ENCODE data around the gene TCFL5.

Gene TCFL5

GRCh38 chr20:62861726-62862336 lies at the start of gene TCFL5:
TCFL5 (minus strand) TSS chr20:62861822; CDS start chr20:62861670, 152 bp downstream.
- Mint-ChIP-seq H3K4me1 (ENCODE audit: low read depth) (peaks cover 26% of the 10 kb centered on the region), H3K9me3 (peaks cover 5% of the 10 kb centered on the region), H3K36me3 (ENCODE audit: low read depth) (peaks cover 8% of the 10 kb centered on the region), H3K27ac (peak within 1 kb of the TSS; percentile 19), H3K27me3 (peaks cover 3% of the 10 kb centered on the region), H3K4me3 (peak within 1 kb of the TSS; percentile 71)
- DNase-seq = peak; percentile 99

- H3K27me3 Mint-ChIP-seq = no peaks in the 10 kb centered on the region
- H3K9me3 Mint-ChIP-seq = no peaks in the 10 kb centered on the region
- no peak for DNase-seq
- H3K36me3 Mint-ChIP-seq (ENCODE audit: low read depth) = peaks cover 85% of the 10 kb centered on the region
- peak overlapping the region; percentile 22 for H3K27ac Mint-ChIP-seq
- no peak overlapping the region for H3K4me3 Mint-ChIP-seq
- H3K4me1 Mint-ChIP-seq (ENCODE audit: low read depth) = peaks cover 49% of the 10 kb centered on the region
Measured at GRCh38 chr20:62910777-62911497, 49.3 kb upstream of the TCFL5 start.

GRCh38 chr20:62910217-62910766 lies 48.7 kb upstream of the TCFL5 start:
- no peaks in the 10 kb centered on the region for H3K27me3 Mint-ChIP-seq
- no peaks in the 10 kb centered on the region for H3K9me3 Mint-ChIP-seq
- H3K27ac Mint-ChIP-seq = peak overlapping the region; percentile 22

GRCh38 chr20:62908971-62909791 lies 47.6 kb upstream of the TCFL5 start:
- H3K36me3 Mint-ChIP-seq (ENCODE audit: low read depth) = peaks cover 95% of the 10 kb centered on the region
- no peak for DNase-seq
- no peaks in the 10 kb centered on the region for H3K27me3 Mint-ChIP-seq
- H3K27ac Mint-ChIP-seq = peak overlapping the region; percentile 44
- no peaks in the 10 kb centered on the region for H3K9me3 Mint-ChIP-seq
- H3K4me3 Mint-ChIP-seq = no peak overlapping the region
- H3K4me1 Mint-ChIP-seq (ENCODE audit: low read depth) = peaks cover 37% of the 10 kb centered on the region

More at GRCh38 chr20:62910217-62910766, 48.7 kb upstream of the TCFL5 start:
- H3K4me1 Mint-ChIP-seq (ENCODE audit: low read depth) = peaks cover 43% of the 10 kb centered on the region
- no peak overlapping the region for H3K4me3 Mint-ChIP-seq
- no peak for DNase-seq
- peaks cover 88% of the 10 kb centered on the region for H3K36me3 Mint-ChIP-seq (ENCODE audit: low read depth)

GRCh38 chr20:62907384-62908317 lies 46.0 kb upstream of the TCFL5 start:
- Mint-ChIP-seq H3K9me3 (no peaks in the 10 kb centered on the region), H3K4me3 (no peak overlapping the region), H3K4me1 (ENCODE audit: low read depth) (peaks cover 38% of the 10 kb centered on the region), H3K36me3 (ENCODE audit: low read depth) (peaks cover 98% of the 10 kb centered on the region), H3K27me3 (no peaks in the 10 kb centered on the region), H3K27ac (peak overlapping the region; percentile 57)
- DNase-seq = peak; percentile 52

GRCh38 chr20:62906647-62907375 lies 45.2 kb upstream of the TCFL5 start:
- Mint-ChIP-seq H3K4me3 (no peak overlapping the region), H3K4me1 (ENCODE audit: low read depth) (peaks cover 38% of the 10 kb centered on the region), H3K27me3 (no peaks in the 10 kb centered on the region), H3K9me3 (no peaks in the 10 kb centered on the region), H3K27ac (peak overlapping the region; percentile 57), H3K36me3 (ENCODE audit: low read depth) (peaks cover 100% of the 10 kb centered on the region)
- DNase-seq = no peak

- H3K27ac Mint-ChIP-seq = peak overlapping the region; percentile 57
- no peak for DNase-seq
- H3K27me3 Mint-ChIP-seq = no peaks in the 10 kb centered on the region
- peaks cover 100% of the 10 kb centered on the region for H3K36me3 Mint-ChIP-seq (ENCODE audit: low read depth)
- H3K4me3 Mint-ChIP-seq = no peak overlapping the region
- H3K4me1 Mint-ChIP-seq (ENCODE audit: low read depth) = peaks cover 40% of the 10 kb centered on the region
- no peaks in the 10 kb centered on the region for H3K9me3 Mint-ChIP-seq
Measured at GRCh38 chr20:62906209-62906608, 44.6 kb upstream of the TCFL5 start.

- no peaks in the 10 kb centered on the region for H3K27me3 Mint-ChIP-seq
- H3K9me3 Mint-ChIP-seq = no peaks in the 10 kb centered on the region
- peaks cover 46% of the 10 kb centered on the region for H3K4me1 Mint-ChIP-seq (ENCODE audit: low read depth)
- H3K4me3 Mint-ChIP-seq = no peak overlapping the region
- peaks cover 100% of the 10 kb centered on the region for H3K36me3 Mint-ChIP-seq (ENCODE audit: low read depth)
- no peak for DNase-seq
- peak overlapping the region; percentile 69 for H3K27ac Mint-ChIP-seq
Measured at GRCh38 chr20:62905536-62906117, 44.0 kb upstream of the TCFL5 start.

- Mint-ChIP-seq H3K27me3 (no peaks in the 10 kb centered on the region), H3K36me3 (ENCODE audit: low read depth) (peaks cover 80% of the 10 kb centered on the region), H3K4me3 (no peak overlapping the region), H3K27ac (peak overlapping the region; percentile 77), H3K9me3 (no peaks in the 10 kb centered on the region), H3K4me1 (ENCODE audit: low read depth) (peaks cover 60% of the 10 kb centered on the region)
- DNase-seq = no peak
Measured at GRCh38 chr20:62902926-62903615, 41.4 kb upstream of the TCFL5 start.

- peak overlapping the region; percentile 26 for H3K27ac Mint-ChIP-seq
- peaks cover 76% of the 10 kb centered on the region for H3K36me3 Mint-ChIP-seq (ENCODE audit: low read depth)
- H3K27me3 Mint-ChIP-seq = no peaks in the 10 kb centered on the region
- no peak for DNase-seq
- H3K4me3 Mint-ChIP-seq = no peak overlapping the region
- no peaks in the 10 kb centered on the region for H3K9me3 Mint-ChIP-seq
- H3K4me1 Mint-ChIP-seq (ENCODE audit: low read depth) = peaks cover 54% of the 10 kb centered on the region
Measured at GRCh38 chr20:62901891-62902290, 40.3 kb upstream of the TCFL5 start.

GRCh38 chr20:62900692-62901584 lies 39.3 kb upstream of the TCFL5 start:
- DNase-seq = no peak
- Mint-ChIP-seq H3K27ac (peak overlapping the region; percentile 80), H3K4me1 (ENCODE audit: low read depth) (peaks cover 54% of the 10 kb centered on the region), H3K9me3 (no peaks in the 10 kb centered on the region), H3K27me3 (no peaks in the 10 kb centered on the region), H3K4me3 (no peak overlapping the region), H3K36me3 (ENCODE audit: low read depth) (peaks cover 76% of the 10 kb centered on the region)
